ENCODE data around the gene DCST2. TPM values are rescaled to one million over a fixed set of nuclear protein-coding genes. Genes with fewer than 3 reads are reported as not detected.

Gene DCST2
- total and polyA plus RNA-seq, 9 of the 15 experiments (the other 6 are each of a cell fraction or from before 2014, with no cell fraction given): 0.09 to 0.49 (median 0.11) TPM; not detected in 3

- TF ChIP-seq, protein P1, sequence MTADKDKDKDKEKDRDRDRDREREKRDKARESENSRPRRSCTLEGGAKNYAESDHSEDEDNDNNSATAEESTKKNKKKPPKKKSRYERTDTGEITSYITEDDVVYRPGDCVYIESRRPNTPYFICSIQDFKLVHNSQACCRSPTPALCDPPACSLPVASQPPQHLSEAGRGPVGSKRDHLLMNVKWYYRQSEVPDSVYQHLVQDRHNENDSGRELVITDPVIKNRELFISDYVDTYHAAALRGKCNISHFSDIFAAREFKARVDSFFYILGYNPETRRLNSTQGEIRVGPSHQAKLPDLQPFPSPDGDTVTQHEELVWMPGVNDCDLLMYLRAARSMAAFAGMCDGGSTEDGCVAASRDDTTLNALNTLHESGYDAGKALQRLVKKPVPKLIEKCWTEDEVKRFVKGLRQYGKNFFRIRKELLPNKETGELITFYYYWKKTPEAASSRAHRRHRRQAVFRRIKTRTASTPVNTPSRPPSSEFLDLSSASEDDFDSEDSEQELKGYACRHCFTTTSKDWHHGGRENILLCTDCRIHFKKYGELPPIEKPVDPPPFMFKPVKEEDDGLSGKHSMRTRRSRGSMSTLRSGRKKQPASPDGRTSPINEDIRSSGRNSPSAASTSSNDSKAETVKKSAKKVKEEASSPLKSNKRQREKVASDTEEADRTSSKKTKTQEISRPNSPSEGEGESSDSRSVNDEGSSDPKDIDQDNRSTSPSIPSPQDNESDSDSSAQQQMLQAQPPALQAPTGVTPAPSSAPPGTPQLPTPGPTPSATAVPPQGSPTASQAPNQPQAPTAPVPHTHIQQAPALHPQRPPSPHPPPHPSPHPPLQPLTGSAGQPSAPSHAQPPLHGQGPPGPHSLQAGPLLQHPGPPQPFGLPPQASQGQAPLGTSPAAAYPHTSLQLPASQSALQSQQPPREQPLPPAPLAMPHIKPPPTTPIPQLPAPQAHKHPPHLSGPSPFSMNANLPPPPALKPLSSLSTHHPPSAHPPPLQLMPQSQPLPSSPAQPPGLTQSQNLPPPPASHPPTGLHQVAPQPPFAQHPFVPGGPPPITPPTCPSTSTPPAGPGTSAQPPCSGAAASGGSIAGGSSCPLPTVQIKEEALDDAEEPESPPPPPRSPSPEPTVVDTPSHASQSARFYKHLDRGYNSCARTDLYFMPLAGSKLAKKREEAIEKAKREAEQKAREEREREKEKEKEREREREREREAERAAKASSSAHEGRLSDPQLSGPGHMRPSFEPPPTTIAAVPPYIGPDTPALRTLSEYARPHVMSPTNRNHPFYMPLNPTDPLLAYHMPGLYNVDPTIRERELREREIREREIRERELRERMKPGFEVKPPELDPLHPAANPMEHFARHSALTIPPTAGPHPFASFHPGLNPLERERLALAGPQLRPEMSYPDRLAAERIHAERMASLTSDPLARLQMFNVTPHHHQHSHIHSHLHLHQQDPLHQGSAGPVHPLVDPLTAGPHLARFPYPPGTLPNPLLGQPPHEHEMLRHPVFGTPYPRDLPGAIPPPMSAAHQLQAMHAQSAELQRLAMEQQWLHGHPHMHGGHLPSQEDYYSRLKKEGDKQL (CRISPR knock-in tag; IDR thresholded peaks at IDR 0.05; ENCODE audit: borderline replicate concordance): 0 out of 2 replicates have a peak, but pooled peaks have one; percentile 66
- no peak for TF ChIP-seq ADNP (tag; IDR thresholded peaks at IDR 0.05)
- TF ChIP-seq PPARD (CRISPR knock-in tag; IDR thresholded peaks at IDR 0.05): no peak
- TF ChIP-seq, protein P2, sequence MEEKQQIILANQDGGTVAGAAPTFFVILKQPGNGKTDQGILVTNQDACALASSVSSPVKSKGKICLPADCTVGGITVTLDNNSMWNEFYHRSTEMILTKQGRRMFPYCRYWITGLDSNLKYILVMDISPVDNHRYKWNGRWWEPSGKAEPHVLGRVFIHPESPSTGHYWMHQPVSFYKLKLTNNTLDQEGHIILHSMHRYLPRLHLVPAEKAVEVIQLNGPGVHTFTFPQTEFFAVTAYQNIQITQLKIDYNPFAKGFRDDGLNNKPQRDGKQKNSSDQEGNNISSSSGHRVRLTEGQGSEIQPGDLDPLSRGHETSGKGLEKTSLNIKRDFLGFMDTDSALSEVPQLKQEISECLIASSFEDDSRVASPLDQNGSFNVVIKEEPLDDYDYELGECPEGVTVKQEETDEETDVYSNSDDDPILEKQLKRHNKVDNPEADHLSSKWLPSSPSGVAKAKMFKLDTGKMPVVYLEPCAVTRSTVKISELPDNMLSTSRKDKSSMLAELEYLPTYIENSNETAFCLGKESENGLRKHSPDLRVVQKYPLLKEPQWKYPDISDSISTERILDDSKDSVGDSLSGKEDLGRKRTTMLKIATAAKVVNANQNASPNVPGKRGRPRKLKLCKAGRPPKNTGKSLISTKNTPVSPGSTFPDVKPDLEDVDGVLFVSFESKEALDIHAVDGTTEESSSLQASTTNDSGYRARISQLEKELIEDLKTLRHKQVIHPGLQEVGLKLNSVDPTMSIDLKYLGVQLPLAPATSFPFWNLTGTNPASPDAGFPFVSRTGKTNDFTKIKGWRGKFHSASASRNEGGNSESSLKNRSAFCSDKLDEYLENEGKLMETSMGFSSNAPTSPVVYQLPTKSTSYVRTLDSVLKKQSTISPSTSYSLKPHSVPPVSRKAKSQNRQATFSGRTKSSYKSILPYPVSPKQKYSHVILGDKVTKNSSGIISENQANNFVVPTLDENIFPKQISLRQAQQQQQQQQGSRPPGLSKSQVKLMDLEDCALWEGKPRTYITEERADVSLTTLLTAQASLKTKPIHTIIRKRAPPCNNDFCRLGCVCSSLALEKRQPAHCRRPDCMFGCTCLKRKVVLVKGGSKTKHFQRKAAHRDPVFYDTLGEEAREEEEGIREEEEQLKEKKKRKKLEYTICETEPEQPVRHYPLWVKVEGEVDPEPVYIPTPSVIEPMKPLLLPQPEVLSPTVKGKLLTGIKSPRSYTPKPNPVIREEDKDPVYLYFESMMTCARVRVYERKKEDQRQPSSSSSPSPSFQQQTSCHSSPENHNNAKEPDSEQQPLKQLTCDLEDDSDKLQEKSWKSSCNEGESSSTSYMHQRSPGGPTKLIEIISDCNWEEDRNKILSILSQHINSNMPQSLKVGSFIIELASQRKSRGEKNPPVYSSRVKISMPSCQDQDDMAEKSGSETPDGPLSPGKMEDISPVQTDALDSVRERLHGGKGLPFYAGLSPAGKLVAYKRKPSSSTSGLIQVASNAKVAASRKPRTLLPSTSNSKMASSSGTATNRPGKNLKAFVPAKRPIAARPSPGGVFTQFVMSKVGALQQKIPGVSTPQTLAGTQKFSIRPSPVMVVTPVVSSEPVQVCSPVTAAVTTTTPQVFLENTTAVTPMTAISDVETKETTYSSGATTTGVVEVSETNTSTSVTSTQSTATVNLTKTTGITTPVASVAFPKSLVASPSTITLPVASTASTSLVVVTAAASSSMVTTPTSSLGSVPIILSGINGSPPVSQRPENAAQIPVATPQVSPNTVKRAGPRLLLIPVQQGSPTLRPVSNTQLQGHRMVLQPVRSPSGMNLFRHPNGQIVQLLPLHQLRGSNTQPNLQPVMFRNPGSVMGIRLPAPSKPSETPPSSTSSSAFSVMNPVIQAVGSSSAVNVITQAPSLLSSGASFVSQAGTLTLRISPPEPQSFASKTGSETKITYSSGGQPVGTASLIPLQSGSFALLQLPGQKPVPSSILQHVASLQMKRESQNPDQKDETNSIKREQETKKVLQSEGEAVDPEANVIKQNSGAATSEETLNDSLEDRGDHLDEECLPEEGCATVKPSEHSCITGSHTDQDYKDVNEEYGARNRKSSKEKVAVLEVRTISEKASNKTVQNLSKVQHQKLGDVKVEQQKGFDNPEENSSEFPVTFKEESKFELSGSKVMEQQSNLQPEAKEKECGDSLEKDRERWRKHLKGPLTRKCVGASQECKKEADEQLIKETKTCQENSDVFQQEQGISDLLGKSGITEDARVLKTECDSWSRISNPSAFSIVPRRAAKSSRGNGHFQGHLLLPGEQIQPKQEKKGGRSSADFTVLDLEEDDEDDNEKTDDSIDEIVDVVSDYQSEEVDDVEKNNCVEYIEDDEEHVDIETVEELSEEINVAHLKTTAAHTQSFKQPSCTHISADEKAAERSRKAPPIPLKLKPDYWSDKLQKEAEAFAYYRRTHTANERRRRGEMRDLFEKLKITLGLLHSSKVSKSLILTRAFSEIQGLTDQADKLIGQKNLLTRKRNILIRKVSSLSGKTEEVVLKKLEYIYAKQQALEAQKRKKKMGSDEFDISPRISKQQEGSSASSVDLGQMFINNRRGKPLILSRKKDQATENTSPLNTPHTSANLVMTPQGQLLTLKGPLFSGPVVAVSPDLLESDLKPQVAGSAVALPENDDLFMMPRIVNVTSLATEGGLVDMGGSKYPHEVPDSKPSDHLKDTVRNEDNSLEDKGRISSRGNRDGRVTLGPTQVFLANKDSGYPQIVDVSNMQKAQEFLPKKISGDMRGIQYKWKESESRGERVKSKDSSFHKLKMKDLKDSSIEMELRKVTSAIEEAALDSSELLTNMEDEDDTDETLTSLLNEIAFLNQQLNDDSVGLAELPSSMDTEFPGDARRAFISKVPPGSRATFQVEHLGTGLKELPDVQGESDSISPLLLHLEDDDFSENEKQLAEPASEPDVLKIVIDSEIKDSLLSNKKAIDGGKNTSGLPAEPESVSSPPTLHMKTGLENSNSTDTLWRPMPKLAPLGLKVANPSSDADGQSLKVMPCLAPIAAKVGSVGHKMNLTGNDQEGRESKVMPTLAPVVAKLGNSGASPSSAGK (IDR thresholded peaks at IDR 0.05): no peak
- TF ChIP-seq SRF (CRISPR knock-in tag; IDR thresholded peaks at IDR 0.05): no peak
- TF ChIP-seq CBX3 (IDR thresholded peaks at IDR 0.05; ENCODE audit: borderline replicate concordance in 1 of 2, low read length in 2 of 2): no peak
- TF ChIP-seq ZNF668 (CRISPR knock-in tag; IDR thresholded peaks at IDR 0.05): no peak
- no peak for TF ChIP-seq ZFPM2 (CRISPR knock-in tag; IDR thresholded peaks at IDR 0.05)
- no peak for TF ChIP-seq NBN (IDR thresholded peaks at IDR 0.05; ENCODE audit: low read depth)
Measured at GRCh38 chr1:155080312-155081228, 47.0 kb upstream of the DCST2 start (continued).

Measured in K562 (cell line).